Right lung (tissue), 10 donors: ENCODE data around the gene TEX35. TPM values are rescaled to one million over a fixed set of nuclear protein-coding genes. Genes with fewer than 3 reads are reported as not detected.

Experiments used
- DNase-seq, 2 donors: peaks; one replicate each; pipeline ENCODE4 v3.0.0-alpha.2; 2013
- long read RNA-seq, 8 donors: transcript quantifications; one replicate each; lab custom pipeline, GENCODE V29; 2026
- polyA plus RNA-seq, 5 donors: library from polyadenylated mRNA; unstranded; fragments of 120-200 nt; gene quantifications; one replicate each; pipeline versions ENCODE4 v1.2.1 to v1.2.3, GENCODE V29; 2013; ENCODE audit warnings: inconsistent platforms in 1 of 5, low replicate concordance in 1 of 5; ENCODE audit not compliant: insufficient read length in 5 of 5, insufficient read depth in 1 of 5

TEX35 gene
- polyA plus RNA-seq = under 1 TPM; 0.19 to 0.53 (median 0.45) TPM
- long read RNA-seq, donor 1 = 0 reads
- long read RNA-seq, donor 2 = 0 reads
- long read RNA-seq, donor 3 = 0 reads
- long read RNA-seq, donor 4 = 0 reads
- long read RNA-seq, donor 5 = 0 reads
- long read RNA-seq, donor 6 = 0 reads
- long read RNA-seq, donor 7 = 0 reads
- long read RNA-seq, donor 8 = 0 reads

- DNase-seq = no peak
Observed at GRCh38 chr1:178512566-178513277, at the start of gene TEX35. Gene TEX35, plus strand, starts transcription at chr1:178513109. Its CDS starts 80 bp downstream, at chr1:178513189.

GRCh38 chr1:178464141-178464540 is 48.8 kb upstream of the TEX35 start:
- no peak for DNase-seq

- DNase-seq = no peak
Observed at GRCh38 chr1:178464566-178464965, 48.3 kb upstream of the TEX35 start.

- no peak for DNase-seq
Observed at GRCh38 chr1:178465011-178465410, 47.9 kb upstream of the TEX35 start.

- DNase-seq = no peak
Observed at GRCh38 chr1:178467837-178468236, 45.1 kb upstream of the TEX35 start.

GRCh38 chr1:178470411-178470960 is 42.4 kb upstream of the TEX35 start:
- DNase-seq = no peak

GRCh38 chr1:178472531-178472930 is 40.4 kb upstream of the TEX35 start:
- no peak for DNase-seq

GRCh38 chr1:178477373-178477772 is 35.5 kb upstream of the TEX35 start:
- DNase-seq = no peak

- no peak for DNase-seq
Observed at GRCh38 chr1:178477841-178478240, 35.1 kb upstream of the TEX35 start.

- no peak for DNase-seq
Observed at GRCh38 chr1:178483251-178483957, 29.5 kb upstream of the TEX35 start.

- no peak for DNase-seq
Observed at GRCh38 chr1:178484698-178485225, 28.1 kb upstream of the TEX35 start.

GRCh38 chr1:178485541-178485981 is 27.3 kb upstream of the TEX35 start:
- DNase-seq = no peak

- peak in 1 of 2 donors; percentile 10 for DNase-seq
Observed at GRCh38 chr1:178486100-178487069, 26.5 kb upstream of the TEX35 start.

- DNase-seq = no peak
Observed at GRCh38 chr1:178487070-178487615, 25.8 kb upstream of the TEX35 start.

- no peak for DNase-seq
Observed at GRCh38 chr1:178488393-178488792, 24.5 kb upstream of the TEX35 start.

GRCh38 chr1:178489399-178489798 is 23.5 kb upstream of the TEX35 start:
- no peak for DNase-seq

GRCh38 chr1:178490136-178490535 is 22.8 kb upstream of the TEX35 start:
- no peak for DNase-seq

GRCh38 chr1:178490967-178491366 is 21.9 kb upstream of the TEX35 start:
- no peak for DNase-seq

GRCh38 chr1:178491721-178492120 is 21.2 kb upstream of the TEX35 start:
- DNase-seq = no peak

GRCh38 chr1:178492341-178492740 is 20.6 kb upstream of the TEX35 start:
- DNase-seq = no peak

- DNase-seq = no peak
Observed at GRCh38 chr1:178493301-178493741, 19.6 kb upstream of the TEX35 start.
